GM10266 (cell line): ENCODE results near the gene LRRC4C.

ENCODE experiments used
- DNase-seq: peaks from one replicate; pipeline ENCODE4 v3.0.0; 2012; ENCODE audit errors: extremely low spot score
- TF ChIP-seq, protein P1 (sequence below): IDR thresholded peaks from 2 replicates; pipeline ENCODE4 v1.5.1; 2012; ENCODE audit warnings: mild to moderate bottlenecking, low read depth; ENCODE audit not compliant: control insufficient read depth, insufficient read depth; ENCODE audit errors: missing control alignments

LRRC4C gene

GRCh38 chr11:40226654-40227053 lies 1232.8 kb downstream of the LRRC4C start:
- TF ChIP-seq, protein P1, sequence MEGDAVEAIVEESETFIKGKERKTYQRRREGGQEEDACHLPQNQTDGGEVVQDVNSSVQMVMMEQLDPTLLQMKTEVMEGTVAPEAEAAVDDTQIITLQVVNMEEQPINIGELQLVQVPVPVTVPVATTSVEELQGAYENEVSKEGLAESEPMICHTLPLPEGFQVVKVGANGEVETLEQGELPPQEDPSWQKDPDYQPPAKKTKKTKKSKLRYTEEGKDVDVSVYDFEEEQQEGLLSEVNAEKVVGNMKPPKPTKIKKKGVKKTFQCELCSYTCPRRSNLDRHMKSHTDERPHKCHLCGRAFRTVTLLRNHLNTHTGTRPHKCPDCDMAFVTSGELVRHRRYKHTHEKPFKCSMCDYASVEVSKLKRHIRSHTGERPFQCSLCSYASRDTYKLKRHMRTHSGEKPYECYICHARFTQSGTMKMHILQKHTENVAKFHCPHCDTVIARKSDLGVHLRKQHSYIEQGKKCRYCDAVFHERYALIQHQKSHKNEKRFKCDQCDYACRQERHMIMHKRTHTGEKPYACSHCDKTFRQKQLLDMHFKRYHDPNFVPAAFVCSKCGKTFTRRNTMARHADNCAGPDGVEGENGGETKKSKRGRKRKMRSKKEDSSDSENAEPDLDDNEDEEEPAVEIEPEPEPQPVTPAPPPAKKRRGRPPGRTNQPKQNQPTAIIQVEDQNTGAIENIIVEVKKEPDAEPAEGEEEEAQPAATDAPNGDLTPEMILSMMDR = no peak
- no peak for DNase-seq

GRCh38 chr11:40223596-40224330 lies 1235.7 kb downstream of the LRRC4C start:
- TF ChIP-seq, protein P1 = no peak
- DNase-seq = no peak

- TF ChIP-seq, protein P1 = no peak
These were observed 1240.1 kb downstream of the LRRC4C start for GRCh38 chr11:40219401-40219800.

DNA sequence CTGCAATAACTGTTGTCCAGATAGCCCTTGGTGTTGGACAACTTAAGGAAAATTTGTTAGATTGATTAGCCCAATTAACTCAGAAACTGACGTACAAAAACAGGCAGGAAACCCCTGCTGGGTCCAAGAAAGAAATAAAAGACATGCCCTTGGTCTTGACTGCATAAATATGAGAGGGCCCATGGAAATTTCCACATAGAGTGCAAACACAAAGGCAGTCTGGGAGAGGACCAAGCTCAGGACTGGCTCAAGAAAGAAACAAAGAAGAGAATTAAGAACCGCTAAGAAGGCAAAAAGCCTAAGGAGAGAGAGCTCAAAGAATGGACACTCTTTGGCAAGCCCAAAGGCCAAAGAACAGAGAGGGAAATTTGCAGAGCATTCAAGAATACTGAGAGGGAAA lies 1243.9 kb downstream of the LRRC4C start:
- no peak for DNase-seq
- TF ChIP-seq, protein P1 = no peak

More at GRCh38 chr11:40219401-40219800, 1240.1 kb downstream of the LRRC4C start:
- DNase-seq = no peak

- TF ChIP-seq, protein P1 = no peak
- no peak for DNase-seq
These were observed 1252.0 kb downstream of the LRRC4C start for GRCh38 chr11:40207416-40207815.

DNA sequence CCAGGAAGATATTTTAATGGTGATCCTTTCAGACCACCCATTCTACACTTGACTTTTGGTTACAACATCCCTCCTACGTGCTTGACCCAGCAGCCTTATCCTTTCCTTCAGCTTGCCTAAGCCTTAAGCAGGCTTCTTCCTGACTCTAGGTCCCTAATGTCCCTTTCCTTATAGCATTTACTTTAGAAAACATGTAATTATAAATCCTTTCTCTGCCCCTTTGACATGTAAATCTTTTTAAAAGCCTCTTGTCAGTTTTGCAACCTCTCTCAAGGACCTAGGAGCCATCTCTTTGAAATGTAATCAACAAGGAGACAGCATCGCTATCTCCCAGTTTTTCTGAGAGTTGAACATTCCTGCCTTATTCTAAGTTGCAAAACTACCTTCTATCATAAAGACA lies 1255.2 kb downstream of the LRRC4C start:
- TF ChIP-seq, protein P1 = no peak
- no peak for DNase-seq

- TF ChIP-seq, protein P1 = no peak
- DNase-seq = no peak
These were observed 1255.8 kb downstream of the LRRC4C start for GRCh38 chr11:40203606-40204005.
